K562 (cell line): Measurements from ENCODE around the gene CHAC1. TPM values are rescaled to one million over a fixed set of nuclear protein-coding genes. Genes with fewer than 3 reads are reported as not detected.
A peak's percentile ranks its signal among the peaks of the same experiment; 100 is the strongest.

Experiments
- ARID4B ChIP-seq: sonication (generic); formaldehyde crosslinking; IDR thresholded peaks from 2 replicates; pipeline ENCODE4 v1.8.0; 2022; ENCODE audit warnings: mild to moderate bottlenecking, missing genetic modification reagents
- BCOR ChIP-seq: fragments of 450-650 bp; IDR thresholded peaks from 2 replicates; pipeline ENCODE4 v1.6.1; 2016
- DPF2 ChIP-seq: fragments of 450-650 bp; IDR thresholded peaks from 2 replicates; pipeline ENCODE4 v1.6.1; 2016
- ELK1 ChIP-seq: sonication (generic); formaldehyde crosslinking; IDR thresholded peaks from 2 replicates; pipeline ENCODE4 v1.8.1; 2022; ENCODE audit warnings: missing genetic modification reagents
- FOXA3 ChIP-seq, 2 experiments: fragments of 450-650 bp in 1 of 2; sonication (generic) in 1 of 2; formaldehyde crosslinking; IDR thresholded peaks in 1 of 2; conservative IDR thresholded peaks in 1 of 2; 2 replicates each; pipeline versions ENCODE4 v1.4.0 to v1.8.0; 2020 to 2022; ENCODE audit warnings: mild to moderate bottlenecking in 2 of 2, missing genetic modification reagents in 1 of 2
- MAFG ChIP-seq: fragments of 450-650 bp; conservative IDR thresholded peaks from 2 replicates; pipeline ENCODE4 v1.6.1; 2016; ENCODE audit warnings: missing genetic modification characterization, missing compliant biosample characterization
- MTA3 ChIP-seq: fragments of 450-650 bp; formaldehyde crosslinking; IDR thresholded peaks from 2 replicates; pipeline ENCODE4 v1.6.1; 2017; ENCODE audit warnings: mild to moderate bottlenecking, borderline replicate concordance
- MTF1 ChIP-seq: fragments of 250-450 bp; sonication (Bioruptor Pico); IDR thresholded peaks from 2 replicates; pipeline ENCODE4 v1.9.0; 2021; ENCODE audit warnings: moderate library complexity, mild to moderate bottlenecking, inconsistent platforms, borderline replicate concordance
- MXD1 ChIP-seq: fragments of 250-450 bp; sonication (Bioruptor Pico); IDR thresholded peaks from 2 replicates; pipeline ENCODE4 v1.8.0; 2021; ENCODE audit warnings: borderline replicate concordance, mild to moderate bottlenecking, moderate library complexity; ENCODE audit not compliant: poor library complexity, severe bottlenecking
- MYNN ChIP-seq, 2 experiments: sonication (generic); formaldehyde crosslinking in 1 of 2; IDR thresholded peaks; 2 replicates each; pipeline versions ENCODE4 v1.5.0 to v1.6.1; 2016 to 2020; ENCODE audit warnings: antibody characterized with exemption in 1 of 2, missing genetic modification reagents in 1 of 2
- NR4A1 ChIP-seq, 2 experiments: fragments of 250-450 bp in 1 of 2; fragments of 450-650 bp in 1 of 2; sonication (Bioruptor Pico) in 1 of 2; IDR thresholded peaks; 2 replicates each; pipeline versions ENCODE4 v1.4.0 to v1.6.1; 2016 to 2020; ENCODE audit warnings: mild to moderate bottlenecking in 2 of 2, missing compliant biosample characterization in 1 of 2, missing genetic modification characterization in 1 of 2, moderate library complexity in 1 of 2
- RBM34 ChIP-seq: fragments of 200-400 bp; formaldehyde crosslinking; IDR thresholded peaks from 2 replicates; pipeline ENCODE4 v1.6.1; 2018; ENCODE audit warnings: low read length, borderline replicate concordance; ENCODE audit not compliant: insufficient read depth
- SIN3A ChIP-seq, 2 experiments: fragments of 150-350 bp in 1 of 2; IDR thresholded peaks; 2 replicates each; pipeline ENCODE4 v1.6.1; 2011 to 2016; ENCODE audit warnings: borderline replicate concordance in 2 of 2, low read depth in 2 of 2, low read length in 2 of 2, mild to moderate bottlenecking in 2 of 2, moderate library complexity in 2 of 2; ENCODE audit not compliant: control insufficient read depth in 1 of 2
- USF1 ChIP-seq: sonication (generic); formaldehyde crosslinking; IDR thresholded peaks from 2 replicates; pipeline ENCODE4 v1.9.0; 2022; ENCODE audit warnings: mild to moderate bottlenecking, missing genetic modification reagents
- ZNF3 ChIP-seq: fragments of 250-450 bp; sonication (Bioruptor Pico); IDR thresholded peaks from 2 replicates; pipeline ENCODE4 v1.5.0; 2021; ENCODE audit warnings: mild to moderate bottlenecking, moderate library complexity
- ZNF449 ChIP-seq: fragments of 250-450 bp; sonication (Bioruptor Pico); IDR thresholded peaks from 2 replicates; pipeline ENCODE4 v1.8.0; 2022; ENCODE audit warnings: moderate library complexity, mild to moderate bottlenecking, inconsistent platforms
- ZNF644 ChIP-seq: fragments of 200-800 bp; sonication (Bioruptor generic); IDR thresholded peaks from 2 replicates; pipeline ENCODE4 v1.6.1; 2016; ENCODE audit warnings: low read depth, missing genetic modification characterization, missing compliant biosample characterization
- polyA plus RNA-seq, 8 experiments: library from polyadenylated mRNA; depleted of rRNA in 4 of 8; stranded (reverse) in 5 of 8; unstranded in 3 of 8; fragments of >200 nt; fragmentation: Nextera tagmentation in 2 of 8; fragmentation: Illumina TruSeq in 1 of 8; extraction: Ambion mirVana in 2 of 8; extraction: Trizol in 1 of 8; gene quantifications; 2 replicates each; pipeline versions ENCODE4 v1.2.1 to v1.2.3, GENCODE V29; 2011 to 2014; ENCODE audit warnings: inconsistent platforms in 1 of 8, missing spikeins in 1 of 8
- total RNA-seq, 7 experiments: library from RNA; depleted of rRNA in 6 of 7; stranded (reverse); fragments of >200 nt in 6 of 7; fragmentation: Illumina TruSeq in 2 of 7; extraction: Trizol in 2 of 7; gene quantifications; 2 replicates each; pipeline versions ENCODE4 v1.2.1 to v1.2.3, GENCODE V29; 2011 to 2021; ENCODE audit warnings: low replicate concordance in 1 of 7

The CHAC1 gene
- total and polyA plus RNA-seq, 9 of the 15 experiments (the other 6 are each of a cell fraction or from before 2014, with no cell fraction given): 0.47 to 39.0 (median 7.5) TPM

GRCh38 chr15:40941528-40942336 lies 11.5 kb upstream of the CHAC1 start (continued):
- no peak for TF ChIP-seq ZNF449 (CRISPR knock-in tag)
- no peak for TF ChIP-seq RBM34
- no peak for TF ChIP-seq MAFG (tag)
- no peak for TF ChIP-seq MTA3
- TF ChIP-seq NR4A1 (CRISPR knock-in tag; IDR thresholded peaks at IDR 0.05): no peak
- TF ChIP-seq NR4A1 (tag; IDR thresholded peaks at IDR 0.05): no peak
- no peak for TF ChIP-seq MYNN (IDR thresholded peaks at IDR 0.05)
- TF ChIP-seq MYNN (CRISPR knock-in tag; IDR thresholded peaks at IDR 0.05): no peak
- TF ChIP-seq MTF1 (CRISPR knock-in tag): no peak
- no peak for TF ChIP-seq ZNF3 (CRISPR knock-in tag)
- TF ChIP-seq MXD1 (CRISPR knock-in tag): no peak
- TF ChIP-seq BCOR: no peak
- no peak for TF ChIP-seq DPF2
- peak; percentile 60; the same call in 1 of the 2 replicates for TF ChIP-seq ARID4B (CRISPR knock-in tag)
- TF ChIP-seq USF1: peak; percentile 69
- TF ChIP-seq ZNF644 (tag): no peak
- no peak for TF ChIP-seq FOXA3 (CRISPR knock-in tag; conservative IDR thresholded peaks at IDR 0.05 in 1 of 2, IDR thresholded peaks at IDR 0.05 in 1 of 2)
- TF ChIP-seq ELK1 (CRISPR knock-in tag): no peak
- TF ChIP-seq SIN3A (IDR thresholded peaks at IDR 0.05; ENCODE audit: borderline replicate concordance in 2 of 2, control insufficient read depth in 1 of 2, low read depth in 2 of 2, low read length in 2 of 2): peak in 1 of 2 experiments; percentile 27; a peak in 1 of 4 replicates
